A673 (cell line): ENCODE data around the gene GRB10.

ENCODE experiments used
- EZH2 ChIP-seq: fragments of 200-600 bp; sonication (generic); IDR thresholded peaks from 2 replicates; pipeline ENCODE4 v1.6.1; 2017; ENCODE audit warnings: borderline replicate concordance, low read depth, mild to moderate bottlenecking, mixed read lengths, antibody characterized with exemption, low read length; ENCODE audit not compliant: poor library complexity, severe bottlenecking
- TF ChIP-seq, protein P1 (sequence below): fragments of 300-800, 200-600 bp; sonication (generic); conservative IDR thresholded peaks from 2 replicates; pipeline ENCODE4 v1.5.1; 2017; ENCODE audit warnings: low read depth, mild to moderate bottlenecking, antibody characterized with exemption, low read length, moderate library complexity, mixed read lengths

DNA sequence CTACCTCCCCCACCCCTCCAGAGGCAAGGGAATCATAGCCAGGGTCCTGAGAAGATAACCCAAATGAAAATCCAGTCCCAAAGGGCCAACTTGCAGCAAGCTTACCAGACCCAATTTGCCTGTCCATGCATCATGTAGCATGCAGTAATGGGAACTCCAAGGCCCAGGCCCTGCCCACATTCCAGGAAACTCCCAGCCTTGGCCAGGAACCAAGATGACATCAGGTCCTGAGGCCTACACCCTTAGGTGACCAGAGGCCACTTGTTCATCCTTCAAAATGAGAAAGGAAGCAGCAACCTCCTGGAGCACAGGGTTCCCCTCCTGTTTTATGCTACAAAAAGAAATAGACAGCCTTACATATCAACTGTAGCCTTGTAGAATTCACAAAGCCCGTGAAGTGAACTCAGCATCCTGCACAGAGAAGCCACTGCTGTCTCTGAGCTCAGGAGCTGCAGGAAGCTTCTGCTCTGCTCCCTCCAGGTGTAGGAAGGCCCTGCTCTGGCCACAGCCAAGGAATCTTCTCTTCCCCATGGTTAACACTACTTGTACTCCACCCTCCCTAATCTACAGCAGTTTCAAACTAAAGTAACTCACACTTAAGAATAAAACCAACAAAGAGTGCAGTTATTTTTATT is 30.3 kb upstream of the GRB10 start:
- TF ChIP-seq, protein P1, sequence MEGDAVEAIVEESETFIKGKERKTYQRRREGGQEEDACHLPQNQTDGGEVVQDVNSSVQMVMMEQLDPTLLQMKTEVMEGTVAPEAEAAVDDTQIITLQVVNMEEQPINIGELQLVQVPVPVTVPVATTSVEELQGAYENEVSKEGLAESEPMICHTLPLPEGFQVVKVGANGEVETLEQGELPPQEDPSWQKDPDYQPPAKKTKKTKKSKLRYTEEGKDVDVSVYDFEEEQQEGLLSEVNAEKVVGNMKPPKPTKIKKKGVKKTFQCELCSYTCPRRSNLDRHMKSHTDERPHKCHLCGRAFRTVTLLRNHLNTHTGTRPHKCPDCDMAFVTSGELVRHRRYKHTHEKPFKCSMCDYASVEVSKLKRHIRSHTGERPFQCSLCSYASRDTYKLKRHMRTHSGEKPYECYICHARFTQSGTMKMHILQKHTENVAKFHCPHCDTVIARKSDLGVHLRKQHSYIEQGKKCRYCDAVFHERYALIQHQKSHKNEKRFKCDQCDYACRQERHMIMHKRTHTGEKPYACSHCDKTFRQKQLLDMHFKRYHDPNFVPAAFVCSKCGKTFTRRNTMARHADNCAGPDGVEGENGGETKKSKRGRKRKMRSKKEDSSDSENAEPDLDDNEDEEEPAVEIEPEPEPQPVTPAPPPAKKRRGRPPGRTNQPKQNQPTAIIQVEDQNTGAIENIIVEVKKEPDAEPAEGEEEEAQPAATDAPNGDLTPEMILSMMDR = no peak
- no peak for TF ChIP-seq EZH2
